Fibroblast of villous mesenchyme (primary cell): ENCODE results near the gene LAIR2. TPM values are rescaled to one million over a fixed set of nuclear protein-coding genes. Genes with fewer than 3 reads are reported as not detected.
"Not testable (repeated sequence)": the region's sequence is repeated elsewhere in the genome, so short reads cannot be mapped to it uniquely, and the experiment has no call there.

Experiments used
- DNase-seq: peaks from one replicate; pipeline ENCODE4 v3.0.0-alpha.2; 2010; ENCODE audit warnings: low read depth
- H3K4me3 ChIP-seq: 2 replicates; pipeline ENCODE4 v1.5.1; 2011; ENCODE audit warnings: low read depth, mild to moderate bottlenecking, low read length
- CTCF ChIP-seq: IDR thresholded peaks from 2 replicates; pipeline ENCODE4 v1.5.1; 2012; ENCODE audit warnings: low read depth, mild to moderate bottlenecking, low read length; ENCODE audit not compliant: insufficient read depth
- total RNA-seq: library from RNA; depleted of rRNA; stranded (reverse); fragments of >200 nt; gene quantifications from 2 replicates; pipeline ENCODE4 v1.2.3, GENCODE V29; 2012

Gene LAIR2
- total RNA-seq, 1 donor: not detected

GRCh38 chr19:54482889-54483288, 19.7 kb upstream of the LAIR2 start:
- no peak overlapping the region for H3K4me3 ChIP-seq
- no peak for DNase-seq
- no peak for TF ChIP-seq CTCF

GRCh38 chr19:54484451-54484850, 18.2 kb upstream of the LAIR2 start:
- no peak for TF ChIP-seq CTCF
- no peak overlapping the region for H3K4me3 ChIP-seq
- DNase-seq: no peak

GRCh38 chr19:54485851-54486250, 16.8 kb upstream of the LAIR2 start:
- no peak for DNase-seq
- no peak for TF ChIP-seq CTCF
- H3K4me3 ChIP-seq: no peak overlapping the region

- DNase-seq: no peak
- no peak overlapping the region for H3K4me3 ChIP-seq
- TF ChIP-seq CTCF: no peak
Observed at GRCh38 chr19:54489341-54489740, 13.3 kb upstream of the LAIR2 start.

- no peak for TF ChIP-seq CTCF
- no peak for DNase-seq
- H3K4me3 ChIP-seq: no peak overlapping the region
Observed at GRCh38 chr19:54489766-54490165, 12.9 kb upstream of the LAIR2 start.

GRCh38 chr19:54492568-54492967, 10.1 kb upstream of the LAIR2 start:
- DNase-seq: no peak
- H3K4me3 ChIP-seq: no peak overlapping the region
- no peak for TF ChIP-seq CTCF

GRCh38 chr19:54493056-54493455, 9.6 kb upstream of the LAIR2 start:
- DNase-seq, H3K4me3 ChIP-seq: not testable (repeated sequence)

- TF ChIP-seq CTCF: no peak
- no peak for DNase-seq
Observed at GRCh38 chr19:54493967-54494585, 8.6 kb upstream of the LAIR2 start.

GRCh38 chr19:54495284-54495683, 7.3 kb upstream of the LAIR2 start:
- not testable (repeated sequence) for H3K4me3 ChIP-seq, DNase-seq

More at GRCh38 chr19:54493967-54494585, 8.6 kb upstream of the LAIR2 start:
- no peak overlapping the region for H3K4me3 ChIP-seq

- not testable (repeated sequence) for DNase-seq, H3K4me3 ChIP-seq
Observed at GRCh38 chr19:54497747-54498450, 4.7 kb upstream of the LAIR2 start.

GRCh38 chr19:54498451-54498772, 4.2 kb upstream of the LAIR2 start:
- not testable (repeated sequence) for DNase-seq, H3K4me3 ChIP-seq
